Upper lobe of left lung (tissue), 6 donors: ENCODE data around the gene MT1M. TPM values are rescaled to one million over a fixed set of nuclear protein-coding genes. Genes with fewer than 3 reads are reported as not detected.

Source experiments
- ATAC-seq, 2 donors: fragments of 200-7000 bp; cut with Tn5 transposase; one replicate each; pipeline ENCODE4 v1.9.1; 2022; ENCODE audit warnings: mild to moderate bottlenecking in 2 of 2, moderate library complexity in 2 of 2; ENCODE audit not compliant: low FRiP score in 2 of 2
- DNase-seq, 2 donors: peaks; one replicate each; pipeline ENCODE4 v3.0.0-alpha.2; 2019 to 2020
- H3K27ac ChIP-seq, 4 donors: fragments of 200-600 bp; sonication (generic); one replicate each; pipeline ENCODE4 v1.5.1; 2016 to 2019
- H3K27me3 ChIP-seq, 4 donors: fragments of 200-600 bp; sonication (generic); one replicate each; pipeline ENCODE4 v1.5.1; 2017 to 2019
- H3K36me3 ChIP-seq, 4 donors: fragments of 200-600 bp; sonication (generic); one replicate each; pipeline ENCODE4 v1.5.1; 2016 to 2019
- H3K4me1 ChIP-seq, 4 donors: fragments of 200-600 bp; sonication (generic); one replicate each; pipeline ENCODE4 v1.5.1; 2018 to 2019
- H3K4me3 ChIP-seq, 4 donors: fragments of 200-600 bp; sonication (generic); one replicate each; pipeline ENCODE4 v1.5.1; 2017 to 2019; ENCODE audit warnings: mild to moderate bottlenecking in 2 of 4, moderate library complexity in 1 of 4
- H3K9me3 ChIP-seq, 4 donors: fragments of 200-600 bp; sonication (generic); one replicate each; pipeline ENCODE4 v1.5.1; 2018 to 2019
- EP300 ChIP-seq, 4 donors: sonication (generic); formaldehyde crosslinking; IDR thresholded peaks; one replicate each; pipeline ENCODE4 v1.5.1; 2017; ENCODE audit warnings: antibody characterized with exemption in 4 of 4, control low read depth in 2 of 4
- POLR2A ChIP-seq, 4 donors: fragments of 450-650 bp; IDR thresholded peaks; one replicate each; pipeline ENCODE4 v1.5.1; 2016 to 2017; ENCODE audit warnings: antibody characterized with exemption in 4 of 4, mild to moderate bottlenecking in 2 of 4
- POLR2AphosphoS5 ChIP-seq, 2 donors: sonication (generic); formaldehyde crosslinking; IDR thresholded peaks; one replicate each; pipeline ENCODE4 v1.5.1; 2017; ENCODE audit warnings: antibody characterized with exemption in 2 of 2
- WGBS, 2 donors: methylation state at CpG; one replicate each; pipeline ENCODE4 v1.1.5; 2017 to 2018; 5-methylcytosine and 5-hydroxymethylcytosine counted together
- total RNA-seq, 6 donors: library from RNA; depleted of rRNA in 4 of 6; stranded (reverse); fragments of >200 nt in 4 of 6; gene quantifications; one replicate each; pipeline versions ENCODE4 v1.1.0 to v1.2.1, GENCODE V29; 2016 to 2021
- TF ChIP-seq, protein P1 (sequence below), 6 experiments: fragments of 450-650 bp in 4 of 6; fragments of 200-600 bp in 2 of 6; sonication (generic) in 2 of 6; IDR thresholded peaks; one replicate each; pipeline ENCODE4 v1.5.1; 2016 to 2019; ENCODE audit warnings: antibody characterized with exemption in 6 of 6
- donor health status: DM: no; HTN: no; CAD: no; lungs with moderate emphysema.
- donor health status: DM: no; HTN: yes; CAD: no; lungs with severe emphysema.

The MT1M gene
- total RNA-seq, 6 donors from 2014 or later, result 8.4 to 194 (median 37.0) TPM

DNA sequence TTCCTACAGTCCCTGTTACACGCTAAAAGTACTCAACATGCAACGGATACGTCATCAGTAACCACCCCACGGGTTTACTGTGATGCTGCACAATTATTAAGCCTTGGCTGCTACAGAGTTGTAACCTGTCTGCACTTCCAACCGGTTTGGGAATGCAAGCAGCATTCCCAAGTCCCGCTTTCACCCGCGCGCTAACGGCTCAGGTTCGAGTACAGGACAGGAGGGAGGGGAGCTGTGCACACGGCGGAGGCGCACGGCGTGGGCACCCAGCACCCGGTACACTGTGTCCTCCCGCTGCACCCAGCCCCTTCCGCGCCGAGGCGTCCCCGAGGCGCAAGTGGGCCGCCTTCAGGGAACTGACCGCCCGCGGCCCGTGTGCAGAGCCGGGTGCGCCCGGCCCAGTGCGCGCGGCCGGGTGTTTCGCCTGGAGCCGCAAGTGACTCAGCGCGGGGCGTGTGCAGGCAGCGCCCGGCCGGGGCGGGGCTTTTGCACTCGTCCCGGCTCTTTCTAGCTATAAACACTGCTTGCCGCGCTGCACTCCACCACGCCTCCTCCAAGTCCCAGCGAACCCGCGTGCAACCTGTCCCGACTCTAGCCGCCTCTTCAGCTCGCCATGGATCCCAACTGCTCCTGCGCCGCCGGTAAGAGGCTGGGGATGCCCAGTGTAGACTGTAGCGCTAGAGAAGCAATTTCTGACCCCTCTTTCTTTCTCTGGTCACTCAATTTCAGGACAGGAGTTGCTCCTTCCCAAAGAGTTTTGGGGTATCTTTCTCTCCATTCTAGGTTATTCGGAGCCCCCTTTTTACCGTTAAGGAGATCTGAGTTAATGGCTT is 24.2 kb upstream of the MT1M start, which contains the start of gene MT2A:
MT2A (plus strand) TSS at position 542 of the 833 bp plus-strand sequence; CDS start at position 614, 72 bp downstream.
- H3K27me3 ChIP-seq, result no peaks in the 10 kb centered on the region
- ATAC-seq, result peak; percentile 92
- peak within 1 kb of the TSS; percentile 55 to 80 (median 69) for H3K4me3 ChIP-seq
- TF ChIP-seq, protein P1, sequence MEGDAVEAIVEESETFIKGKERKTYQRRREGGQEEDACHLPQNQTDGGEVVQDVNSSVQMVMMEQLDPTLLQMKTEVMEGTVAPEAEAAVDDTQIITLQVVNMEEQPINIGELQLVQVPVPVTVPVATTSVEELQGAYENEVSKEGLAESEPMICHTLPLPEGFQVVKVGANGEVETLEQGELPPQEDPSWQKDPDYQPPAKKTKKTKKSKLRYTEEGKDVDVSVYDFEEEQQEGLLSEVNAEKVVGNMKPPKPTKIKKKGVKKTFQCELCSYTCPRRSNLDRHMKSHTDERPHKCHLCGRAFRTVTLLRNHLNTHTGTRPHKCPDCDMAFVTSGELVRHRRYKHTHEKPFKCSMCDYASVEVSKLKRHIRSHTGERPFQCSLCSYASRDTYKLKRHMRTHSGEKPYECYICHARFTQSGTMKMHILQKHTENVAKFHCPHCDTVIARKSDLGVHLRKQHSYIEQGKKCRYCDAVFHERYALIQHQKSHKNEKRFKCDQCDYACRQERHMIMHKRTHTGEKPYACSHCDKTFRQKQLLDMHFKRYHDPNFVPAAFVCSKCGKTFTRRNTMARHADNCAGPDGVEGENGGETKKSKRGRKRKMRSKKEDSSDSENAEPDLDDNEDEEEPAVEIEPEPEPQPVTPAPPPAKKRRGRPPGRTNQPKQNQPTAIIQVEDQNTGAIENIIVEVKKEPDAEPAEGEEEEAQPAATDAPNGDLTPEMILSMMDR (IDR thresholded peaks at IDR 0.05), result peak in 1 of 6 experiments; percentile 4
- peak; percentile 82 to 93 (median 91) for TF ChIP-seq POLR2A (IDR thresholded peaks at IDR 0.05)
- peak; percentile 96 to 97 for TF ChIP-seq POLR2AphosphoS5 (IDR thresholded peaks at IDR 0.05)
- TF ChIP-seq EP300 (IDR thresholded peaks at IDR 0.05), result peak; percentile 89 to 99 (median 98)
- H3K27ac ChIP-seq, result peak within 1 kb of the TSS; percentile 91 to 98 (median 94)
- WGBS, 2 donors, result 6 to 15% methylated on average over 12 to 36 of the region's 62 CpGs
- H3K36me3 ChIP-seq, result no peaks in the 10 kb centered on the region
- H3K4me1 ChIP-seq, result peaks cover 38 to 62% (median 49%) of the 10 kb centered on the region in 4 donors
- no peaks in the 10 kb centered on the region for H3K9me3 ChIP-seq
- DNase-seq, result peak; percentile 98

DNA sequence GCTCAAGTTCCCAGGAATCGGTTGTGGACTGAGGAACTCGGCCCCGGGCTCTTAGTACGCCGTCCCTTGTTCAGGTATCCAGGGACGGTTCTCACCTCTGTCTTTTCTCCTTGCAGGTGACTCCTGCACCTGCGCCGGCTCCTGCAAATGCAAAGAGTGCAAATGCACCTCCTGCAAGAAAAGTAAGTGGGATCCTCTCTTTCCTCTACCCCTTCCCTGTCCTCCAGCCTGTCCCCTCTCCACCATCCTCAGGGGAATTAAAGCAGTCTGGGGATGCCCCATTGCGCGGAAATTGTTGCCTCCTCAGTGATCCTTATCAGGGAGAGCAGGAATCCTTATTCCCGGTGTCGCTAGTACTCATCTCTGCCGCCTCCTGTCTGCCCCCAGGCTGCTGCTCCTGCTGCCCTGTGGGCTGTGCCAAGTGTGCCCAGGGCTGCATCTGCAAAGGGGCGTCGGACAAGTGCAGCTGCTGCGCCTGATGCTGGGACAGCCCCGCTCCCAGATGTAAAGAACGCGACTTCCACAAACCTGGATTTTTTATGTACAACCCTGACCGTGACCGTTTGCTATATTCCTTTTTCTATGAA is 23.5 kb upstream of the MT1M start:
- H3K27ac ChIP-seq, result peak overlapping the region; percentile 91 to 98 (median 94)
- ATAC-seq (no peak), DNase-seq (peak in 1 of 2 donors; percentile 61)
- WGBS, 2 donors, result 0 to 1% methylated on average over 17 to 21 of the region's 21 CpGs
- H3K4me1 ChIP-seq, result peaks cover 38 to 62% (median 48%) of the 10 kb centered on the region in 4 donors
- no peaks in the 10 kb centered on the region for H3K27me3 ChIP-seq
- TF ChIP-seq, protein P1 (IDR thresholded peaks at IDR 0.05), result no peak
- TF ChIP-seq POLR2A (IDR thresholded peaks at IDR 0.05), result no peak
- TF ChIP-seq POLR2AphosphoS5 (IDR thresholded peaks at IDR 0.05), result peak in 1 of 2 donors; percentile 8
- TF ChIP-seq EP300 (IDR thresholded peaks at IDR 0.05), result peak in 1 of 4 donors; percentile 27
- no peaks in the 10 kb centered on the region for H3K9me3 ChIP-seq
- H3K4me3 ChIP-seq, result peak overlapping the region; percentile 55 to 80 (median 69)
- H3K36me3 ChIP-seq, result no peaks in the 10 kb centered on the region

DNA sequence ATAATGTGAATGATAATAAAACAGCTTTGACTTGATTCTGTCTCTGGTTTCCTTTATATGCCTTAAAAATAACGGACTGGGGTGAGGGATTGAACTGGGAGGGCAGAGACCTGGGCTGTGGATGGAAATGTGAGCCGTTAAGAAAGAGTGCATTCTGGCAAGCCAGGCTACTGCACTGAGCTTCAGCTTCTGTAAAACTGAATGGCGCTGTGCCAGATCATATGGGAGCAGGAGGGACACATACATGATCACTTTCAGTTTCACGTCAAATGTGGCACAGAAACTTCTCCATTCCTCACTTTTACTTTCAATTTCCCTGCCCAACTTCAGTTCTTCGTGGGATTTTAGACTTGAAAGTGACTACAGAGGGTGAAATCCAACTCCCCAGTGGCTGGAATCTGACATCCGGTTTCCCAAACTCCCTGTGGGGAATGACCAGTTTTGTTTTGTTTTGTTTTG is 23.0 kb upstream of the MT1M start:
- Histone ChIP-seq H3K4me3 (peak overlapping the region; percentile 55 to 80 (median 69)), H3K36me3 (no peaks in the 10 kb centered on the region), H3K9me3 (no peaks in the 10 kb centered on the region), H3K4me1 (peaks cover 38 to 62% (median 47%) of the 10 kb centered on the region in 4 donors), H3K27me3 (no peaks in the 10 kb centered on the region), H3K27ac (peak overlapping the region; percentile 91 to 98 (median 94))
- TF ChIP-seq EP300 (IDR thresholded peaks at IDR 0.05) (peak in 2 of 4 donors; percentile 20 to 65), POLR2AphosphoS5 (IDR thresholded peaks at IDR 0.05) (peak; percentile 69 to 93), POLR2A (IDR thresholded peaks at IDR 0.05) (peak in 1 of 4 donors; percentile 14)
- TF ChIP-seq, protein P1 (IDR thresholded peaks at IDR 0.05), result no peak
- DNase-seq (peak in 1 of 2 donors; percentile 82), ATAC-seq (peak; percentile 16 to 43)
- 0 to 1% methylated on average over 6 of the region's 6 CpGs for WGBS, 2 donors

DNA sequence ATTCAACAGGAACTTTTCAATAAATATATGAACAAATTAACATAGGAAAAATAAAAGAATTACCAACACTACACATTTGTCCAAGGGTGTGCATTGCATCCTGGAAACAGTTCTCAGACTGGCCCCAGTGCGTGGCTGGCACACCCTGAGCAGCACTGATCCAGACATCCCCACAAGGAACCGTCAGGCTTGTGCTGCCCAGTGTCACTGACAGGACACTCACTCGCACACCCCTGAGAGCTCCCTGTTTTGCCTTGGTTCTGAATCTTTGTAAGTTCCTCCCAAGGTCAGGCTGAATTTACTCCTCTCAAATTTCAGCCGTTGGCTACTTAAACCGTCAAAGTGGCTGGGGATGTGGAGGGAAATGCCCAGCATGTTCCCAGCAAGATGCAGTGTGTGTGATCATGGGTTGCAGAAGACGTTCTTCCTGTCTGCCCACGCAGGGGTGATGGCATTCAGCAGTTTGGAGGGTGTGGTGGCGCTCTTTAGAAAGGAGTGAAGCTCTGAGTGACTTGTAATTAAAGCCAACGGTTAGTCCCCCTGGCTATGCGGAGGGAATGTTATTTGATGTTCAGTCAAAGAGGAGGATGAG is 22.3 kb upstream of the MT1M start:
- Histone ChIP-seq H3K4me1 (peaks cover 36 to 60% (median 47%) of the 10 kb centered on the region in 4 donors), H3K9me3 (no peaks in the 10 kb centered on the region), H3K27me3 (no peaks in the 10 kb centered on the region), H3K4me3 (peak overlapping the region in 3 of 4 donors; percentile 55 to 80 (median 73)), H3K36me3 (no peaks in the 10 kb centered on the region), H3K27ac (peak overlapping the region; percentile 91 to 98 (median 94))
- TF ChIP-seq POLR2A (IDR thresholded peaks at IDR 0.05) (peak in 3 of 4 donors; percentile 41 to 73 (median 46)), POLR2AphosphoS5 (IDR thresholded peaks at IDR 0.05) (peak; percentile 97 to 99), EP300 (IDR thresholded peaks at IDR 0.05) (peak; percentile 87 to 98 (median 94))
- TF ChIP-seq, protein P1 (IDR thresholded peaks at IDR 0.05), result no peak
- 26 to 29% methylated on average over 10 of the region's 10 CpGs for WGBS, 2 donors
- peak in 1 of 2 donors; percentile 38 for ATAC-seq
- DNase-seq, result peak in 1 of 2 donors; percentile 72
